ENCODE results near the gene SEPTIN3.

The SEPTIN3 gene, protein sequence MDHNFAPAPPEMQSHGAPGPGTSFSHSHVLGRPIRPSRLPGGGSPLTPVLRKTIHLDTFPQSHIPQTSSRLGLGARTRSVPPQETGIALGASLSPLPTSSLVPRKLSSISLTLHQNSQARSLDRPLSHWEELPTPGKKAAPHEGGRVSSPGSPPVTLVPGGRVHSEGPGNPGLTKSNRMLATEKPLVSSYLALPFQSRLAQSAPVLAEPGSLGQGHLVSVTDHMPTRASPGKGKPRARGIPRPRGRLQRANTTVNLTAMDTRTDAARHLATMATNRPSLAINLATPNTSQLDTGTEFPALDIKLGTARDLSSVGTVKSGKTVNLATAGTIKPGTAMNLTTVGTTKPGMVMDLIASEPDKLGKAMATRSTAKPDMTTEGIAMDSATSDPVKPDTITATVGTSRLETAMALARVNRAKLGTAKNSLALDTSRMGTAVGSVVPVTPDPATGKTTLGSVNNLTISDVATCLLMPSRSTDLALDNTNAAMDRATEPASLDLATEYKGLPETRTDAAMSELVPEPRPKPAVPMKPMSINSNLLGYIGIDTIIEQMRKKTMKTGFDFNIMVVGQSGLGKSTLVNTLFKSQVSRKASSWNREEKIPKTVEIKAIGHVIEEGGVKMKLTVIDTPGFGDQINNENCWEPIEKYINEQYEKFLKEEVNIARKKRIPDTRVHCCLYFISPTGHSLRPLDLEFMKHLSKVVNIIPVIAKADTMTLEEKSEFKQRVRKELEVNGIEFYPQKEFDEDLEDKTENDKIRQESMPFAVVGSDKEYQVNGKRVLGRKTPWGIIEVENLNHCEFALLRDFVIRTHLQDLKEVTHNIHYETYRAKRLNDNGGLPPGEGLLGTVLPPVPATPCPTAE

GRCh38 chr22:41969110-41969646, at the start of gene SEPTIN3:
Gene SEPTIN3 (plus strand): TSS chr22:41969443. CDS start chr22:41971493, 2,050 bp downstream.
- DNase-seq, result no peak

DNA sequence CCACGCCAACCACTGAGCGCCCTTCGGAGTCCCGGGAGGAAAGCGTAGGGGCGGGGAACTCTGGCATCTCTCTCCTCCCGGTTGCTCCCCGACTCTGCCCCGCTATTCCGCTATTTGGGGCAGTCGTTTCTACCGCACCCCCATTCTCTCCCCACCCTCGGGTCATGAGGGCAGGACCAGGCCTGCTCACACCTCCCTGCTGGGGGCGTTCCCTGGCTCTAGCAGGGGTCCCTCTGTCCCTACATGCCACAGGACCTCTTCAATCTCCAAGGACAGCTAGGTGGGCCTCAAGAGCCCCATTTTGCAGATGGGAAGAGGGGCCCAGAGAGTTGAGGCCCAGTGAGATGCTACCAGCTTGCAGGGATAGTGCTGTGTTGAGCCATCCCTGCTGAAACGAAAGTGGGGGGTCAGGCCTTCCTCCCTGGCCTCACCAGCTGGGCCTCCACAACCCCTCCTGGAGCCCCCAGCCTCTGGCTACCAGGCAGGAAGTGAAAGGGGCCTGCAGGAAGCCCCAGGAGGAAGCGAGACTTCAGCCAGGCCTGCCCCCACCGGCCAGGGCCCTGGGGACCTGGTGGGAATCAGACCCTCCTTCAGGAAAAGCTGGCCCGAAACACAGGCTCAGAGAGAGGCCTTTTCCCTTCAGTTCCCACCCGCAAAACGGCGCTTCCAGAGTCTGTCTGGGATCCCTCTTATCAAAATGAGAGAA, 48.8 kb upstream of the SEPTIN3 start:
- no peak for DNase-seq

GRCh38 chr22:41922328-41922727, 46.9 kb upstream of the SEPTIN3 start:
- DNase-seq, result no peak

DNA sequence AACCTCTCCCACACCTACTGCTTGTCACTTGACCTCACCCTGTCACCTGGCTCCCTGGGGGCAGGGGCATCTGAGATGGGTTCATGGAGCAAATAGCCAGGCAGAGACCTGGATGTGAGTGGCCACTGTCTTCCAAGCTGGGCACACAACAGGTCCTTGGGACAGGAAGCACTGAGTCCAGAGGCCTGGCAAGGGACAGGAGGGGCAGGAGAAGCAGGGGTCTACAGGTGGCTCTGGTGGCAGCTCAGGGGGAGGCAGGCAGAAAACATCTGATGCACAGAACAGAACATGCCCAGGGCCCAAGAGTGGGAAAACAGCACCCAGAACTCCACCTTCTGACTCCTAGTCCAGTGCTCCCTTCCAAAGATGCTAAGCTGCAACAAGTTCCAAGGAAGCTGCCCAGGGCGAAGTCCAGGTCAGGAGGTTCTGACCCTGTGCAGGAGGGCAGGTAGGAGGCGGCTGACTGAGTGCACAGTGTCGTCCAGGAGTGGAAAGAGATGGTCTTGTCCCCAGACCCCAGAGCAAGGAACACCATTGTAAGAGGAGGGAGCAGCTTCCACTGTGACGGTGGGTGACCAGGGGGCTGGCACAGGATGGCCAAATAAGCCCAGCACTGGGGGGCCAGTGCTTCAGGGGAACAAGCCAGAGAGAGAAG, 46.2 kb upstream of the SEPTIN3 start:
- no peak for DNase-seq

DNA sequence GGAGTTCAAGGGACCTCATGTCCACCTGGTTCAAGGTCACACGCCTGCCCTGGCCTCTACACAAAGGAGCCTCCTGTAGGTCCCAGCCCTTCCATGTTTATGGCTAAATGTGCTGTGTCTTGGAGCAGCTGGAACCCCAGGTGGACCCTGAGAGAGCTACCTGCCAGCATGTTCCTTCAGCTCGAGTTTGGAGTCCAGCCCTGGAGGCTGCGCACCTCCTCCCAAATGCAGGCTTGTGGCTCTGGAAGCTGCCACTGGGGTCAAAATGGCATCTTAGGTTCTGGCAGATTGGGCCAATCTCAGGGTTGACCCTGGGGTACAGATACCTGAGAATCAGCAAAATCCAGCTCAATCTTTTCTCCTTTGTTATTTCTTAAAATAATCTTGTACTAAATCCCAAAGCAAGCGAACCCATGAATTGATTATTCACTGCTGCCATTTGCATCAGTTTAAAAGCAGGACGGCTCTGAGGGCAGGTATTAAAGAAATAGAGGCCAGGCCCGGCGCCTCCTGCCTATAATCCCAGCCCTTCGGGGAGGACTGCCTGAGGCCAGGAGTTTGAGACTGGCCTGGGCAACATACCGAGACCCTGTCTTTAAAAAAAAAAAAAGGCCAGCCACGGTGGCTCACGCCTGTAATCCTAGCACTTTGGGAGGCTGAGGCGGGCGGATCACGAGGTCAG, 45.5 kb upstream of the SEPTIN3 start:
- DNase-seq, result no peak

- DNase-seq, result no peak
These were observed 43.3 kb upstream of the SEPTIN3 start for GRCh38 chr22:41925783-41926460.

DNA sequence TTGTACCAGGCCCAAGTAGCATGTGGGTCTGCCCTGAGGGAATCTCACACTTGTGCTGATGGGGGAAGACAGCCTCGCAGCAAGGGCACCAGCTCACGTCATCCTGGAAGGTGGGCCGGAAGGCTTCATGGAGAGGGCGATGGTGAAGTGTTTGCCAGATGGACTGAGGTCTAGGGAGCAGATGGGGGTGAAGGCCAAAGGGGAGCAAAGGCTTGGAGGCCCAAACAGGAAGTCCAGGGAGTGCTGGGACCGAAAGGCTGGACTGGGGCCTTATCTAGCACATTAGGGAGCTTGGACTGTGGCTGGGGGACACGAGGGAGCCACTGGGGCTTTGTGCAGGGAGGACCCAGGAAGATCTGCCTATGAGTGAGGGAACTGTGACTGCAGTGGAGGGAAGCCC, 41.4 kb upstream of the SEPTIN3 start:
- no peak for DNase-seq

- no peak for DNase-seq
These were observed 40.4 kb upstream of the SEPTIN3 start for GRCh38 chr22:41928593-41929417.

- no peak for DNase-seq
These were observed 39.8 kb upstream of the SEPTIN3 start for GRCh38 chr22:41929418-41929810.

GRCh38 chr22:41931701-41932269, 37.5 kb upstream of the SEPTIN3 start:
- DNase-seq, result no peak

DNA sequence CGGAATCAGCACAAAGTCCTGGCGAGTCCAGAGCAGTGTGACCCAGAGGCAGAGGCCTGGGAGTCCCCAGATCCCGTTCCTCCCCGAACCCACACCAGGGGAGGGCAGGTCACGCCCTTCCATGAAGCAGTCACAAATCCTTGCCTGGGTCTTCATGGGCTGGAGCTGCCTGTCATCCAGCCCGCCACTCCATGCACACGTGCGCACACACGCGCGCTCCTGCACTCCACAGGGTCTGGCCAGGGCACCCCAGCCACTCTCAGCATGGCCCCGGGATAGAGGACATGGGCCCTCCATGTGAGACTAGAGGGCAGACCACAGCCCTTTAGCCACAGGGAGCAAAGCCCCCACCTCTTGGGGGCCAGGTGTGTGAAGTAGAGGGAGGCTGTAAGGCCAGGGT, 36.9 kb upstream of the SEPTIN3 start:
- DNase-seq, result no peak

GRCh38 chr22:41933411-41934177, 35.6 kb upstream of the SEPTIN3 start:
- no peak for DNase-seq

DNA sequence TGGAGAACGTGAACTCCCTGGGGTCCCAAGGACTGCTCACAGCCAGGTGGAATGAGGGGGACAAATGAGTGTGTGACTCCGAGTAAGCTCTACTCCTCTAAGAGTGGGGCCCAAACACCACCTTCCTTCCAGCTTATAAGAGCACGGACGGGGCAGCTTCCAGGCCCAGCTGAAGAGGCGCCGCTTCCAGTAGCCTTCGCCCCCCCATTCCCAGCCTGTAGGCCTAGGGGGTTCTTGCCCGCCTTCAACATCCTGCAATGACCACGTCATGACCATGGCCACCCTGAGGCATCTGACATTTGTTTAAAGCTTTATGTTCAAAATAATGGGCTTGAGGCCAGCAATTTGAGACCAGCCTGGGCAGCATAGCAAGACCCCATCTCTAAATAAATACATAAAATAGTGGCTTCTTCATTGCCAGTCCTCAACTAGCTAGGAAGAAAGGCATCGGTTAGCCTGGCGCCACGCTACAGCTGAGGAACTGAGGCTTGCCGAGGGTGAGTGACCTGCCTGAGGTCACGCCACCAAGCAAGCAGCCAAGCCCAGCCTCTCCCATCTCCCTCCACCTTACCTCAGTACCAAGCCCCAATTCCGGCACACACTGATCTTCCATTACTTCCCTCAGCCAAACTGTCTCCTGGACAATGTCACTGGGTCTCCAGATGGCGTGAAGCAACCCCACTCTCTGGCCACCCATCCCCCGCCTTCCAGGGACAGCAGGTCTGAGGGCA, 34.8 kb upstream of the SEPTIN3 start:
- no peak for DNase-seq

DNA sequence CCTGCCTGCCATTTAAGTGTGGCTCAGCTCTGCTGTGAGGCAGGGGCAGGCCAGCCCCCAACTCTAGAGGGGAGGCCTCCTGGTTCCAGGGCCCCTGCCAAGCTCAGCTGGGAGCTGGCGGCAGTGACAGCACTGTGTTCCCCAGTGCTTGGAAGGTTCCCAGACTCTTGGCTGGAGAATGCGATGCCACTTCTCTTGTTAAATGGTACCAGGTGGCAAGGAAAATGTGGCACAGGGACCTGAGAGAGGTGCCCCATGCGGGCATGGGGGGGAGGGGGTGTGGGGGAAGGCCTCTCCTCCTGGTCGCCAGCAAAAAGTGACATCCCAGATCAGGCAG, 34.3 kb upstream of the SEPTIN3 start:
- no peak for DNase-seq

- no peak for DNase-seq
These were observed 33.7 kb upstream of the SEPTIN3 start for GRCh38 chr22:41935509-41935908.

DNA sequence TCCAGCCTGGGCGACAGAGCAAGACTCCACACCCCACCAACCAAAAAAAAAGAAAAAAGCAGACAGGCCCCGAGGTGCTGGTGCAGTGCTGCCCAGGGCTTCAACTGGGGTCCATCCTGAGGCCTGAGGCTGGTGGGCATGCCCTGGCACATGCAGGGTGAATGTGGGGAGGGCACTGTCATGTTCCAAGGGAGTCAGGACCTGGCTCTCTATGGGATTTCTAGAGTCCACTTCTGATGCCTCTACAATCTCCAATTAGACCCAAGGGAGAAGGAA, 32.4 kb upstream of the SEPTIN3 start:
- no peak for DNase-seq

DNA sequence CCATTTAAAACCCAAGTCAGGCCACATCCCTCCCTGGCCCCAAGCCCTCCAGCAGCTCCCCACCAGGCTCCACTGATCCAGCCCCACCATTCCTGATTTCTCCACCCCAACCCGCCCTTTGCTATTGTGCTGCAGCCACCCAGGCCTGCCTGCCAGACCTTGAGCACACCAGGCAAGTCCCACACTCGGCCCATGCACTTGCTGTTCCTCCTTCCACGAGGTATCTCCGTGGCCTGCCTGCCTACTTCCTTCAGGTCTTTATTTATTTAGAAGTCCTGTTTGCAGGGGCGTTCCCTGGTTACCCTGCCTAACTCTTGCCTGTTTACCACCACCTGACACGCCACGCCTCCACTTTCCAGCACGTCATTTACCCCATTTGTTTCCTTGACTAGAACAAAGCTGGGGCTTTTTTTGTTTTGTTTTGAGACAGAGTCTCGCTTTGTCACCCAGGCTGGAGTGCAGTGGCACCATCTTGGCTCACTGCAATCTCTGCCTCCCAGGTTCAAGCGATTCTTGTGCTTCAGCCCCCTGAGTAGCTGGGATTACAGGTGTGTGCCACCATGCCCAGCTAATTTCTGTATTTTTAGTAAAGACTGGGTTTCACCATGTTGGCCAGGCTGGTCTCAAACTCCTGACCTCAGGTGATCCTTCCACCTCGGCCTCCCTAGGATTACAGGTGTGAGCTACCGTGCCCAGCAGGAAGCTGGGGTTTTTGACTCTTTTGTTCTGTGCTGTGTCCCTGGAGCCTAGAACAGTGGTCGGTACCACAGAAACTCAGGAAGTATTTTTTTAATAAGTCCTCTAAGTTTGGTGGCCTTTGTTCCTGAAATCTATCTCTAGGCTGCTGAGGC, 29.0 kb upstream of the SEPTIN3 start:
- DNase-seq, result no peak
